Measurements from ENCODE around the gene DDX19B.
"Not testable (repeated sequence)": the region's sequence is repeated elsewhere in the genome, so short reads cannot be mapped to it uniquely, and the experiment has no call there.

Gene DDX19B

GRCh38 chr16:70349783-70350182, 50.8 kb downstream of the DDX19B start:
- DNase-seq (ENCODE audit: low read depth), result no peak

DNA sequence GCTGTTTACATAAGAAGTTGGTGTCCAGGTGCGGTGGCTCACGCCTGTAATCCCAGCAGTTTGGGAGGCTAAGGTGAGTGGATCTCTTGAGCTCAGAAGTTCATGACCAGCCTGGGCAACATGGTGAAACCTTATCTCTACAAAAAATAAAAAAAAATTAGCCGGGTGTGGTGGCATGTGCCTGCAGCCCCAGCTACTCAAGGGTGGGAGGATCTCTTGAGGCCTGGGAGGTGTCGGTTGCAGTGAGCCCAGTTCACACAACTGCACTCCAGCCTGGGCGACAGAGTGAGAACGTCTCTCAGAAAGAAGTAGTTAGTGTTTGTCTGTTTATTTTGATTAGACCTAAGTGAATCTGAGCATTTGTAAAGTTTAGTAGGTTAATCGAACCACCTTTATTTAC, 60.6 kb downstream of the DDX19B start:
- DNase-seq (ENCODE audit: low read depth), result no peak

- DNase-seq (ENCODE audit: low read depth), result no peak
Observed at GRCh38 chr16:70364399-70364798, 65.4 kb downstream of the DDX19B start.

DNA sequence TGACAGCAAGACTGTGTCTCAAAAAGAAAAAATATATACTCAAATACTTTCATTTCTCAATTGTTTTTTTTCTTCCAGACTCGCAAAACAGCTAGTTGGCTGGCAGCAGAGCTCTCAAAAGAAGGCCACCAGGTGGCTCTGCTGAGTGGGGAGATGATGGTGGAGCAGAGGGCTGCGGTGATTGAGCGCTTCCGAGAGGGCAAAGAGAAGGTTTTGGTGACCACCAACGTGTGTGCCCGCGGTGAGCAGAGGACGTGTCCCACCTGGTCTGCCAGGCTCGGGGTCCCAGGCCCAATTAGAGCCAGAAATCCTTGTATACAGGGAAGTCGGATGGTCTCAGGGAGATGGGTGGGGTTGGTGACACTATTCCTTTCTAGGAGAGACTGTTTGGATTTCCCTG, 71.2 kb downstream of the DDX19B start:
- not testable (repeated sequence) for DNase-seq (ENCODE audit: low read depth)

- DNase-seq (ENCODE audit: low read depth), result no peak
Observed at GRCh38 chr16:70370924-70371323, 71.9 kb downstream of the DDX19B start.

GRCh38 chr16:70372921-70373728, 74.1 kb downstream of the DDX19B start:
- no peak for DNase-seq (ENCODE audit: low read depth)

- DNase-seq (ENCODE audit: low read depth), result no peak
Observed at GRCh38 chr16:70374213-70374612, 75.2 kb downstream of the DDX19B start.

GRCh38 chr16:70375636-70376611, 76.9 kb downstream of the DDX19B start:
- DNase-seq (ENCODE audit: low read depth), result no peak

GRCh38 chr16:70377782-70378181, 78.8 kb downstream of the DDX19B start:
- no peak for DNase-seq (ENCODE audit: low read depth)

DNA sequence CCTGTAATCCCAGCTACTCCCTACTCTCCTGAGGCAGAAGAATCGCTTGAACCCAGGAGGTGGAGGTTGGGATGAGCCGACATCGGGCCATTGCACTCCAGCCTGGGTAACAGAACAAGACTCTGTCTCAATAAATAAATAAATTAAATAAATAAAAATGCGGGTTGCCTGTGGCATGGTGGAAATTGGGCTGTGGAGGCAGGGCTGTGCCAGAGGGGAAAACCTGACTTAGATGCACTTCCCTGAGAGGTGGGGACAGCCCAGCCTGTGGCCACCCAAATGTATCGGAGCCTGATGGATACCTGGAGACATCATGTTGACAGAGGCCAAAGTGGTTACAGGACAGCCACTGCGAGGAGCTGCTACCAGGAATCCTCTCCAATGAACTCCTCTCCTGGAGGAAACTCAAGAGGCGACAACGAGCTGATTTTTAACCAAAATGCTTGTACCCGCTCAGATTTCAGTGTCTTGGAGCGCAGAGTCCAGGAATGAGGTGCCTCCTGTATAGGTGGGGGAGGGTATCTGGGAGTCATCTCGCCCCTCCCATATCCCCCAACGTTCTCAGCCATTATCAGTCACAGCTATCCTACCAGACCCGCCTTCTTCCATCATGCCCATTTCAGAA, 80.0 kb downstream of the DDX19B start:
- DNase-seq (ENCODE audit: low read depth), result no peak

GRCh38 chr16:70380248-70380918, 81.4 kb downstream of the DDX19B start:
- DNase-seq (ENCODE audit: low read depth), result peak; percentile 54

DNA sequence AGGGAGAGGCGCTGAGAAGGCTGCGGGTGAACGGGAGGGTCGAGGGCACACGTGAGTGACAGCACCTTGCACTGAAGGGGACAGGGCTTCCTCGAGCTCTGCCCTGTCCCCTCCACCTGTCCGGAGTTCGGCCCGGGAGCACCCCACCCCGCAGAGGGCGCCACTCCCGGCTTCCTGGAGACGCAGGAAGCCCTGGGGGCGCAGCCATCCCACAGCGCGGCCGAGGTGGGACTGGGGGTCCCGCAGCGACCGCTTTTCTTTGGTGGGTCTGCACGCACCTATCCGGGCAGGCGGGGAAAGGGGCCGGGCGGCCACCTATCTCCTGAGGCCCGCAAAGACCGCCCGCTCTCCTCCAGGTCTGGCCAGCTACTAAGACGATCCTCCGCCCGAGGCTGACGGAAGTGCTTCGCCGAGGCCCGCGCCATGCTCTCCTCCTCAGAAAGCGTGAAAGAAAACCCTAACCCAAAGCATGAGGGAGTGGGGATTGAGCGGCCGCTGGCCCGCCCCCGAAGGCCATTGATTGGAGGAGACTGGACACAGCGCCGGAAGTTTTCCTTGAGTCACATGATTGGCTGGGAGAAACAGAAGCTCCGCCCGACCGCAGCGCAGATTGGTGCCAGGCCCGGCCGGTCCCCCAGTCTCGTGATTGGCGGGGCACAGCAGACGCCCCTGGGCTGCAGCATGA, 82.1 kb downstream of the DDX19B start:
- peak; percentile 95 for DNase-seq (ENCODE audit: low read depth)

DNA sequence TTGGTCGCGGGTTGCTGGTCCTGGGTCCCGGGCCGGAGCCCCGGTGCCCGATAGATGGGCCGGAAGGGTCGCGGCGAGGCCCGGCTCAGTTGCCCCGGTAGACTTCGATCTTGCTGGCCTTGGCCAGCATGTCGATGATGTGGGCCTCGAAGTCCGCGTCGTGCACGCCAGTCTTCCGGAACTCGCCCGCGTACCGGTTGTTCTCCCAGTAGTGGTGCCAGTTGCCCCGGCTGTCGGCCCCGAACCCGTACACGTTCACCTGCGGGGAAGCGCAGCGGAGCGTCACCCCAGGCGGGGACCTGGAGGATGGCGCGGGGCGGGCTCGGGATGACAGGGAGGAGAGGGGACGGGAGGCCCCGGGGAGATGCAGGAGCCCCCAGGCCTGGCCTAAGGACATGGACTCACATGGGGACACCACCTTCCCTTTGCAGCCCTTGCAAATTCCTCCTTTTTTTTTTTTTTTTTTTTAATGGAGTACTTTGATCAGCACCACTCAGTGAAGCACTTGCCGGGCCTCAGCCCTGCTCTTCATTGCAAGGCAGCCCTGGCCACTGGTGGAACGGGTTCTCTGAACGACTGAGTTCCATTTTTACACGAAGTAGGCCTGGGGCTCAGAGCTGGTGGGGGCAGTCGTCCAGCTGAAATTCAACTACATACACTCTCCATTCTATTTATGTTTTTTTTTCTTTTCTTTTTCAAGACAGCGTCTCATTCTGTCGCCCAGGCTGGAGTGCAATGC, 82.8 kb downstream of the DDX19B start:
- DNase-seq (ENCODE audit: low read depth), result no peak

GRCh38 chr16:70383421-70383960, 84.5 kb downstream of the DDX19B start:
- no peak for DNase-seq (ENCODE audit: low read depth)
